ENCODE data around the gene PHTF1.

The PHTF1 gene

GRCh38 chr1:113759333-113760101 lies at the start of gene PHTF1:
PHTF1 (minus strand) TSS chr1:113759486; CDS start chr1:113758703, 783 bp downstream.
- Histone ChIP-seq H3K36me3 (peaks cover 0 to 39% (median 15%) of the 10 kb centered on the region in 11 experiments; a peak in 17 of 22 replicates), H3K4me3 (peak within 1 kb of the TSS; percentile 77 to 97 (median 90)), H3K4me1 (peaks cover 27 to 37% (median 33%) of the 10 kb centered on the region in 10 experiments), H3K9ac (peak within 1 kb of the TSS; percentile 89 to 97 (median 93)), H3K27me3 (no peaks in the 10 kb centered on the region), H4K20me1 (no peaks in the 10 kb centered on the region), H3K9me3 (replicated peaks in 1 of 11) (no peaks in the 10 kb centered on the region; a peak in 1 of 22 replicates), H3K27ac (peak within 1 kb of the TSS; percentile 85 to 99 (median 92)), H3K4me2 (peak within 1 kb of the TSS; percentile 70 to 93 (median 80))
- TF ChIP-seq Cebpa-rat (IDR thresholded peaks at IDR 0.05), result no peak

GRCh38 chr1:113808450-113809195 lies 49.3 kb upstream of the PHTF1 start:
- Histone ChIP-seq H3K9ac (no peak overlapping the region), H3K27ac (0 out of 22 replicates have a peak overlapping the region, but pooled peaks of 1 of the 11 experiments have one; percentile 93), H3K9me3 (replicated peaks in 1 of 11) (peaks cover 0 to 52% (median 47%) of the 10 kb centered on the region in 11 experiments; a peak in 20 of 22 replicates), H4K20me1 (peaks cover 0 to 77% (median 36%) of the 10 kb centered on the region in 11 experiments; a peak in 15 of 22 replicates), H3K4me3 (peak overlapping the region in 2 of 10 experiments; percentile 6 to 99; a peak in 2 of 20 replicates), H3K36me3 (peaks cover 4 to 61% (median 54%) of the 10 kb centered on the region in 11 experiments; a peak in 19 of 22 replicates), H3K4me1 (peaks cover 17 to 39% (median 23%) of the 10 kb centered on the region in 10 experiments), H3K27me3 (no peaks in the 10 kb centered on the region), H3K4me2 (peak overlapping the region; percentile 78 to 96 (median 88); a peak in 20 of 22 replicates)
- TF ChIP-seq Cebpa-rat (IDR thresholded peaks at IDR 0.05), result no peak

GRCh38 chr1:113805639-113806038 lies 46.4 kb upstream of the PHTF1 start:
- Histone ChIP-seq H3K9ac (no peak overlapping the region), H3K27me3 (no peaks in the 10 kb centered on the region), H3K27ac (no peak overlapping the region), H3K9me3 (replicated peaks in 1 of 11) (peaks cover 7 to 79% (median 68%) of the 10 kb centered on the region in 11 experiments; a peak in 20 of 22 replicates), H3K4me3 (no peak overlapping the region), H3K36me3 (peaks cover 14 to 86% (median 78%) of the 10 kb centered on the region in 11 experiments; a peak in 20 of 22 replicates), H3K4me2 (no peak overlapping the region; a peak in 1 of 22 replicates), H4K20me1 (peaks cover 0 to 93% (median 35%) of the 10 kb centered on the region in 11 experiments; a peak in 14 of 22 replicates), H3K4me1 (peaks cover 13 to 39% (median 18%) of the 10 kb centered on the region in 10 experiments)
- TF ChIP-seq Cebpa-rat (IDR thresholded peaks at IDR 0.05), result no peak

GRCh38 chr1:113805256-113805531 lies 45.9 kb upstream of the PHTF1 start:
- Histone ChIP-seq H3K4me2 (peak overlapping the region in 3 of 11 experiments; percentile 16 to 57 (median 47); a peak in 5 of 22 replicates), H3K36me3 (peaks cover 14 to 87% (median 78%) of the 10 kb centered on the region in 11 experiments; a peak in 20 of 22 replicates), H3K27ac (no peak overlapping the region), H4K20me1 (peaks cover 0 to 89% (median 30%) of the 10 kb centered on the region in 11 experiments; a peak in 14 of 22 replicates), H3K27me3 (no peaks in the 10 kb centered on the region), H3K9ac (no peak overlapping the region), H3K4me1 (peaks cover 11 to 37% (median 16%) of the 10 kb centered on the region in 10 experiments), H3K4me3 (no peak overlapping the region), H3K9me3 (replicated peaks in 1 of 11) (peaks cover 7 to 80% (median 69%) of the 10 kb centered on the region in 11 experiments; a peak in 20 of 22 replicates)
- TF ChIP-seq Cebpa-rat (IDR thresholded peaks at IDR 0.05), result no peak

GRCh38 chr1:113804421-113805255 lies 45.4 kb upstream of the PHTF1 start:
- H3K27ac ChIP-seq, result no peak overlapping the region
- H3K4me3 ChIP-seq, result no peak overlapping the region
- peaks cover 5 to 31% (median 10%) of the 10 kb centered on the region in 10 experiments; a peak in 18 of 20 replicates for H3K4me1 ChIP-seq
- peaks cover 7 to 80% (median 69%) of the 10 kb centered on the region in 11 experiments; a peak in 20 of 22 replicates for H3K9me3 ChIP-seq (replicated peaks in 1 of 11)
- no peak overlapping the region for H3K9ac ChIP-seq
- H3K4me2 ChIP-seq, result peak overlapping the region in 3 of 11 experiments; percentile 16 to 57 (median 47); a peak in 5 of 22 replicates
- H4K20me1 ChIP-seq, result peaks cover 0 to 89% (median 25%) of the 10 kb centered on the region in 11 experiments; a peak in 12 of 22 replicates
- no peak for TF ChIP-seq Cebpa-rat (IDR thresholded peaks at IDR 0.05)
- peaks cover 14 to 87% (median 78%) of the 10 kb centered on the region in 11 experiments; a peak in 20 of 22 replicates for H3K36me3 ChIP-seq
- no peaks in the 10 kb centered on the region for H3K27me3 ChIP-seq

- TF ChIP-seq Cebpa-rat (IDR thresholded peaks at IDR 0.05), result no peak
- Histone ChIP-seq H3K27me3 (no peaks in the 10 kb centered on the region), H3K4me1 (peaks cover 0 to 21% (median 5%) of the 10 kb centered on the region in 10 experiments; a peak in 11 of 20 replicates), H3K4me3 (no peak overlapping the region), H3K27ac (no peak overlapping the region), H3K4me2 (no peak overlapping the region), H3K9ac (no peak overlapping the region), H3K9me3 (replicated peaks in 1 of 11) (peaks cover 7 to 78% (median 64%) of the 10 kb centered on the region in 11 experiments; a peak in 20 of 22 replicates), H4K20me1 (peaks cover 0 to 82% (median 22%) of the 10 kb centered on the region in 11 experiments; a peak in 11 of 22 replicates), H3K36me3 (peaks cover 19 to 86% (median 66%) of the 10 kb centered on the region in 11 experiments)
Observed at GRCh38 chr1:113802367-113803007, 43.2 kb upstream of the PHTF1 start.

GRCh38 chr1:113800487-113800886 lies 41.2 kb upstream of the PHTF1 start:
- Histone ChIP-seq H3K27me3 (no peaks in the 10 kb centered on the region), H3K9me3 (replicated peaks in 1 of 11) (peaks cover 7 to 80% (median 64%) of the 10 kb centered on the region in 11 experiments; a peak in 20 of 22 replicates), H3K9ac (no peak overlapping the region), H4K20me1 (peaks cover 0 to 82% (median 21%) of the 10 kb centered on the region in 11 experiments; a peak in 10 of 22 replicates), H3K4me3 (no peak overlapping the region), H3K4me2 (no peak overlapping the region), H3K27ac (no peak overlapping the region), H3K4me1 (peaks cover 0 to 18% (median 7%) of the 10 kb centered on the region in 10 experiments; a peak in 11 of 20 replicates), H3K36me3 (peaks cover 37 to 86% (median 66%) of the 10 kb centered on the region in 11 experiments)
- no peak for TF ChIP-seq Cebpa-rat (IDR thresholded peaks at IDR 0.05)
